ENCODE data around the gene NKD1. TPM values are rescaled to one million over a fixed set of nuclear protein-coding genes. Genes with fewer than 3 reads are reported as not detected.

Gene NKD1
- total RNA-seq, 1 donor from 2014 or later = 15.7 TPM

GRCh38 chr16:50601341-50601740, 53.1 kb downstream of the NKD1 start:
- DNase-seq = no peak

- no peak for DNase-seq
Observed at GRCh38 chr16:50602126-50602525, 53.9 kb downstream of the NKD1 start.

DNA sequence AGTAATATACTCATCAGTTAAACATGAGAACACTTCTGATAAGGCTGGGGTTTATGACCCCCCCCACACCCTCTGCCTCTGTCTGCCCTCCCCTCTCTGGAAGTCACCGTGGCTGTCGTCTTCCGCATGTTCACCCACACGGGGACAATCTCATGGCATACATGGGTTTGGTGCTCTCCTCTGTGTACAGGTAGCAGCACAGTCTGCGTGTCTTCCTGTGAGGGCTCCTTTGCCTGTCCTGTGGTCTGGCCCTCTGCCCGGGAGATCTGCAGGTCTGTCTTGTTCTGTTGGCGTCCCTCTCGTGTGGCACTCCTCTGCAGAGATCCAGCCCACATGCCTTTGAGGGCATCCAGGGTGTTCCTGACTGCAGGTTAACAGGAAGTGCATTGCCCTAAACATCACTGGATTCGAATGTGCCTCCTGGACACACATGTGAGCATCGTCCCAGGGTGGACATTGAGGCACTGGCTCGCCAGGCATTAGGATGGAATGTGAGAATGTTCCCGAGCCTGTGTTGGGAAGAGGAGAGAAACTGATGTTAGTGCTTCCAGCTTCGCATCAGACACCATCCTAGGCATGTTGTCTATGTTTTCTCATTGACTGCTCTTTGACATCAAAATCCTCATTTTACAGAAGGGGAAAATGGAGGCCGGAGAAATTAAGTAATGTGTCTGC, 54.5 kb downstream of the NKD1 start:
- DNase-seq = no peak

- peak; percentile 82 for DNase-seq
Observed at GRCh38 chr16:50603206-50604064, 55.2 kb downstream of the NKD1 start.

DNA sequence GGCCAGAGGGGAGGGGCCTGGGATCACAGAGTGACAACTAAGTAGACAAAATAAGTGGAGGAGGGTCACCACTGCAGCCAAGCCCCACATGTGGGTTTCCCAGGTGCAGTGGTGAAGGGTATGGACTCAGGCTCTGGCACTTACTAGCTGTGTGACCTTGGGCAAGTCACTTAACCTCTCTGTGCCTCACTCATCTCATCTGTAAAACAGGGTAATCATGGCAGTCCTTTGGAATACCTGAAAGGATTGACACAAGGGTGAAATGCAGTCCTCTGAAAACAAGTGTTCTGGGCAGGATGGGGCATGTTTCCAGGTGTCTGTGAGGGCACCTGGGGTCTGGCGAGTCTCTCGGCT, 55.8 kb downstream of the NKD1 start:
- no peak for DNase-seq

DNA sequence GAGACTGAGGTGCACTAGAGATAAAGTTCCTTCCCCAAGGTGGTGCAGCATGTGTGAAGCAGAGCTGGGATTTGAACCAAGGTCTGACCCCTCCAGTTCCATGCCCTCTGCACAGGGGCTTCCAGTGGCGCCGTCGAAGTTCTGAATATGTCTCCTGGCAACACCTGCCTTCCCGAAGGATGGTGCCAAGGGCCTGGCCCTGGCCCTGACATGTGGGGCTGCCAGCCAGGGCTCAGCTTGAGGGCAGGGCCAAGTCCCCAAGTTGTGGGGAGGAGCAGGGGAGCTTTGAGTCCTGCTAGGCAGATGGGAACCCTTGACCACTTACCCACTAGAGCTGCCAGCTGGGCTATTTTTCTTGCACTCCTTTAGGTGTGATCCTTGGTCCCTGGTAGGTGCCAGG, 56.4 kb downstream of the NKD1 start:
- no peak for DNase-seq

DNA sequence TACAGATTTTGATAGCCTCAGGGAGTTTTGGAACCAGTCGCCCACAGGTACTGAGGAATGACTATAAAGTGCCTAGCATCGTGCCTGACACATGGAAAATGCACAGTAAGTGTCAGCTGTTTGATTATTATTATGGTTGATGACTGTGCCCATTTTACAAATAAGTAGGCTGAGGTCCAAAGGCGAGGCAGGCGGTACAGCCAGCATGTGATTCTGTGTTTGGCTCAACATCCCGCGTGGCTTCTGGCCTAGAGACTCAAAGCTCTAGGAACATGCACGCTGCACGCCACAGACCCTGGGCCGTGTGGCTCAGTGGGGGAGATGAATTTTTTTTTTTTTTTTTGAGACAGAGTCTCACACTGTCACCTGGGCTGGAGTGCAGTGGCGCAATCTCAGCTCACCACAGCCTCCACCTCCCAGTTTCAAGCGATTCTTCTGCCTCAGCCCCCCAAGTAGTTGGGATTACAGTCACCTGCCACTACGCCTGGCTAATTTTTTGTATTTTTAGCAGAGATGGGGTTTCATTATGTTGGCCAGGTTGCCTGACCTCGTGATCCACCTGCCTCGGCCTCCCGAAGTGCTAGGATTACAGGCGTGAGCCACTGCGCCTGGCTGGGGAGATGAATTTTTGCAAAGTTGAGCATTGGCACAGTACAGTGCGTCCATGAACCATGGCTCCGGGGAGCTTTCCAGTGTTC, 57.7 kb downstream of the NKD1 start:
- no peak for DNase-seq

- DNase-seq = no peak
Observed at GRCh38 chr16:50606431-50607050, 58.3 kb downstream of the NKD1 start.

DNA sequence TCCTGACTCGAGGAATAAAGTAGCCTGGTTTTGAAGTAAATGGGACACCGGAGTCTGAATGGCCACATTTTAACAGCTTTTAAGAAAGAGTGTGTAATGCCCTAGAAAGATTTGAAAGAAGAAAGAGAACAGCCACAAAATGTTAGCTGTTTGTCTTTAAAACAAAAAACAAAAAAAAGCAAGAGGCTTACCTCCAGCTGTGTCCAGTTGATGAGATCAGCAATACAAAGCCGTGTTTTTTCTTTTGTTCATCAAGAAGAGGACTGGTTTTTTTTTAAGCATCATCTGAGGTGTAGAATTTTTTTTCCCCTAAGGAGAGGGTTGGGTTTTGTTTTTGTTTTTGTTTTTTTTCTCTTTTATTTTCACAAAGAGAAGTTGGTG, 58.8 kb downstream of the NKD1 start:
- no peak for DNase-seq

- DNase-seq = no peak
Observed at GRCh38 chr16:50607447-50607846, 59.3 kb downstream of the NKD1 start.

- DNase-seq = no peak
Observed at GRCh38 chr16:50607970-50608557, 59.9 kb downstream of the NKD1 start.

- no peak for DNase-seq
Observed at GRCh38 chr16:50609049-50609448, 60.9 kb downstream of the NKD1 start.

- DNase-seq = peak; percentile 80
Observed at GRCh38 chr16:50609471-50609870, 61.3 kb downstream of the NKD1 start.

GRCh38 chr16:50610331-50611262, 62.4 kb downstream of the NKD1 start:
- peak; percentile 91 for DNase-seq

GRCh38 chr16:50611332-50611934, 63.2 kb downstream of the NKD1 start:
- DNase-seq = no peak

- no peak for DNase-seq
Observed at GRCh38 chr16:50611995-50612848, 64.0 kb downstream of the NKD1 start.

- DNase-seq = no peak
Observed at GRCh38 chr16:50612849-50613198, 64.6 kb downstream of the NKD1 start.

DNA sequence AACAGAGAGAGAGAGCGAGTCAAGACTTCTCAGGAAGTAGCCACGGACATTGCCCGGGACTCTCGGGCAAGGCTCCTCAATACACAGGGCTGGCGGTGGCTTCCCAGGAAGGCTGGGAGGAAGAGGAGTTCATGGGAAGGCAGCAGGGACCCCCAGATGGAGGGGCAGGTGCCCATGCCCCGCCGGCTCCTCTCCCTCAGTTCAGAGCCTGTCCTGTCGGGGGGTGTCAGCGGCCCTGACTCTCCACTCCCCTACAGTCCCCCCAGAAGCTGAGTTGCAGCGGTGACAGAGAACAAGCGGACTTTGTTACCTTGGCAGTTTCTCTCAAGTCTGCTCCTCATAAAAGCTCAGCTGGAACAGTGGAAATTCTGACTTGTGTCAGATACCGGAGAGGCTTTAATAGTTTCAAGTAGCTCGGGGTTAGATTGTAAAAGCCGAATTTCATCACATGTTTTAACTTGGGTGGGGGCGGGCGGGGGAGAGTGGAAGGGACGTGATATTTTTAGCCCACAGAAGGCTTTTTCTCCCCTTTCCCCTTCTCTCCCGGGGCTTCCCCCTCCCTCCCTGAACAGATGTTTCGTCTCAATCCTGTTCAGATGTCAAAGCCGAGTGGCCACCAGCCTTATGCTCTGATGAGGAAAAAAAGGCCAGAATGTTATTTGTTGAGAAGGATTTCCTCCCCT, 65.2 kb downstream of the NKD1 start:
- DNase-seq = peak; percentile 83

GRCh38 chr16:50613964-50614474, 65.8 kb downstream of the NKD1 start:
- DNase-seq = peak; percentile 45
